ENCODE results near the gene FUOM. TPM values are rescaled to one million over a fixed set of nuclear protein-coding genes. Genes with fewer than 3 reads are reported as not detected.

FUOM gene
- total RNA-seq = 24.8 and 58.6 TPM in 2 replicates

GRCh38 chr10:133357285-133358161, at the start of gene FUOM:
TSS of gene FUOM (minus strand) at chr10:133358019. CDS start at chr10:133358007, 12 bp downstream.

GRCh38 chr10:133394064-133394663, 36.3 kb upstream of the FUOM start, which contains the start of gene MTG1:
TSS of gene MTG1 (plus strand) at chr10:133394157. CDS start at chr10:133394221, 64 bp downstream.

GRCh38 chr10:133379152-133379800, 21.5 kb upstream of the FUOM start, which contains the start of gene PAOX:
TSS of gene PAOX (plus strand) at chr10:133379262. CDS start at chr10:133379317, 55 bp downstream.

GRCh38 chr10:133373174-133374090, 15.6 kb upstream of the FUOM start, which contains the start of gene ECHS1:
TSS of gene ECHS1 (minus strand) at chr10:133373354. CDS start at chr10:133373333, 21 bp downstream.

GRCh38 chr10:133336577-133337369, 21.0 kb downstream of the FUOM start, which contains the start of gene CALY:
TSS of gene CALY (minus strand) at chr10:133336896. CDS start at chr10:133328989, 7,907 bp downstream.

GRCh38 chr10:133308421-133309099, 49.3 kb downstream of the FUOM start, which contains the start of the genes TUBGCP2 and ZNF511:
TSS of gene TUBGCP2 (minus strand) at chr10:133308872. CDS start at chr10:133302941, 5,931 bp downstream.
TSS of gene ZNF511 (plus strand) at chr10:133308914. CDS start at chr10:133308944, 30 bp downstream.

Other genes starting within 250 kb of the FUOM start
- 0.80 TPM in 1 of 2 replicates, not detected in the other for gene KNDC1, start 197.8 kb downstream of the FUOM start, total RNA-seq
- not detected in 2 replicates for gene UTF1, start 127.8 kb downstream of the FUOM start, total RNA-seq
- 0.16 TPM in 1 of 2 replicates, not detected in the other for gene VENTX, start 120.2 kb downstream of the FUOM start, total RNA-seq
- 4.5 and 6.0 TPM in 2 replicates for gene ADAM8, start 81.2 kb downstream of the FUOM start, total RNA-seq
- gene TUBGCP2, start 49.1 kb downstream of the FUOM start, total RNA-seq = 41.0 and 52.8 TPM in 2 replicates
- gene ZNF511, start 49.1 kb downstream of the FUOM start, total RNA-seq = 32.7 and 35.8 TPM in 2 replicates
- gene CALY, start 21.1 kb downstream of the FUOM start, total RNA-seq = 14.1 TPM in 1 of 2 replicates, not detected in the other
- gene PRAP1, start 10.6 kb downstream of the FUOM start, total RNA-seq = not detected in 2 replicates
- gene ECHS1, start 15.3 kb upstream of the FUOM start, total RNA-seq = 69.6 and 112 TPM in 2 replicates
- gene PAOX, start 21.2 kb upstream of the FUOM start, total RNA-seq = 5.4 and 5.6 TPM in 2 replicates
- gene MTG1, start 36.1 kb upstream of the FUOM start, total RNA-seq = 16.0 and 22.6 TPM in 2 replicates
- under 0.01 and 0.08 TPM in 2 replicates for gene SPRN, start 66.6 kb upstream of the FUOM start, total RNA-seq
- 0.26 and 1.4 TPM in 2 replicates for gene SCART1, start 95.9 kb upstream of the FUOM start, total RNA-seq
- gene CYP2E1, start 169.3 kb upstream of the FUOM start, total RNA-seq = under 0.01 and 1.7 TPM in 2 replicates
- not detected in 2 replicates for gene SYCE1, start 207.6 kb upstream of the FUOM start, total RNA-seq

Measured in epithelial cell of alveolus of lung (primary cell).